Mesodermal cell (in vitro differentiated cells): Measurements from ENCODE around the gene NEO1.

Experiments
- H3K27ac ChIP-seq: 2 replicates; pipeline ENCODE4 v1.7.0; 2013; ENCODE audit warnings: mild to moderate bottlenecking, low read depth, low read length, moderate library complexity; ENCODE audit not compliant: severe bottlenecking
- H3K36me3 ChIP-seq: 2 replicates; pipeline ENCODE4 v1.7.1; 2013; ENCODE audit warnings: mild to moderate bottlenecking, low read length, moderate library complexity; ENCODE audit not compliant: control insufficient read depth, insufficient read depth
- H3K4me1 ChIP-seq: one replicate; pipeline ENCODE4 v1.7.1; 2013; ENCODE audit warnings: mild to moderate bottlenecking, low read length; ENCODE audit not compliant: insufficient read depth, control insufficient read depth, poor library complexity, severe bottlenecking
- H3K4me3 ChIP-seq: 2 replicates; pipeline ENCODE4 v1.7.0; 2013; ENCODE audit warnings: low read length, control low read depth, mild to moderate bottlenecking; ENCODE audit not compliant: insufficient read depth, poor library complexity, severe bottlenecking; ENCODE audit errors: extremely low read depth
- H3K9me3 ChIP-seq: 2 replicates; pipeline ENCODE4 v1.7.1; 2013; ENCODE audit warnings: mild to moderate bottlenecking, low read length, moderate library complexity; ENCODE audit not compliant: control insufficient read depth
- WGBS, 2 experiments: methylation state at CpG; one replicate each; pipeline ENCODE4 v1.1.5; 2013; ENCODE audit warnings: missing lambda C conversion rate in 2 of 2; ENCODE audit not compliant: insufficient coverage in 2 of 2; 5-methylcytosine and 5-hydroxymethylcytosine counted together

The NEO1 gene

GRCh38 chr15:73168487-73168886, 116.2 kb downstream of the NEO1 start:
- WGBS, 2 experiments, result 90 to 94% methylated on average over 3 of the region's 3 CpGs
- H3K9me3 ChIP-seq, result peaks cover 17% of the 10 kb centered on the region
- no peaks in the 10 kb centered on the region for H3K4me1 ChIP-seq
- peaks cover 21% of the 10 kb centered on the region for H3K36me3 ChIP-seq
- H3K27ac ChIP-seq, result no peak overlapping the region
- H3K4me3 ChIP-seq, result no peak overlapping the region

- 96 to 98% methylated on average over 9 of the region's 9 CpGs for WGBS, 2 experiments
- Histone ChIP-seq H3K4me1 (no peaks in the 10 kb centered on the region), H3K4me3 (no peak overlapping the region), H3K27ac (no peak overlapping the region), H3K36me3 (peaks cover 7% of the 10 kb centered on the region), H3K9me3 (no peaks in the 10 kb centered on the region)
Measured at GRCh38 chr15:73171711-73172110, 119.4 kb downstream of the NEO1 start.

- Histone ChIP-seq H3K9me3 (no peaks in the 10 kb centered on the region), H3K36me3 (peaks cover 5% of the 10 kb centered on the region), H3K27ac (no peak overlapping the region), H3K4me1 (no peaks in the 10 kb centered on the region), H3K4me3 (no peak overlapping the region)
Measured at GRCh38 chr15:73172508-73172907, 120.2 kb downstream of the NEO1 start.

- WGBS, 2 experiments, result 100% methylated on average over 1 of the region's 1 CpG
Measured at GRCh38 chr15:73174171-73174570, 121.9 kb downstream of the NEO1 start.

GRCh38 chr15:73175382-73175781, 123.1 kb downstream of the NEO1 start:
- WGBS, 2 experiments, result no CpG with 5 or more reads among the region's 3 CpGs
- Histone ChIP-seq H3K9me3 (no peaks in the 10 kb centered on the region), H3K4me1 (no peaks in the 10 kb centered on the region), H3K4me3 (no peak overlapping the region), H3K27ac (no peak overlapping the region), H3K36me3 (peaks cover 26% of the 10 kb centered on the region)

More at GRCh38 chr15:73174171-73174570, 121.9 kb downstream of the NEO1 start:
- no peak overlapping the region for H3K4me3 ChIP-seq
- H3K27ac ChIP-seq, result no peak overlapping the region
- no peaks in the 10 kb centered on the region for H3K4me1 ChIP-seq
- no peaks in the 10 kb centered on the region for H3K9me3 ChIP-seq
- peaks cover 16% of the 10 kb centered on the region for H3K36me3 ChIP-seq

- no CpG with 5 or more reads among the region's 2 CpGs for WGBS, 2 experiments
- peaks cover 8% of the 10 kb centered on the region for H3K9me3 ChIP-seq
- H3K36me3 ChIP-seq, result peaks cover 35% of the 10 kb centered on the region
- H3K4me3 ChIP-seq, result no peak overlapping the region
- no peaks in the 10 kb centered on the region for H3K4me1 ChIP-seq
- no peak overlapping the region for H3K27ac ChIP-seq
Measured at GRCh38 chr15:73176598-73176997, 124.3 kb downstream of the NEO1 start.

- 80 to 90% methylated on average over 1 to 2 of the region's 3 CpGs for WGBS, 2 experiments
- peaks cover 23% of the 10 kb centered on the region for H3K9me3 ChIP-seq
- H3K36me3 ChIP-seq, result peaks cover 56% of the 10 kb centered on the region
- H3K4me3 ChIP-seq, result no peak overlapping the region
- H3K4me1 ChIP-seq, result no peaks in the 10 kb centered on the region
- H3K27ac ChIP-seq, result no peak overlapping the region
Measured at GRCh38 chr15:73183071-73183470, 130.8 kb downstream of the NEO1 start.

- H3K9me3 ChIP-seq, result no peaks in the 10 kb centered on the region
- no peaks in the 10 kb centered on the region for H3K4me1 ChIP-seq
- no peak overlapping the region for H3K27ac ChIP-seq
- WGBS, 2 experiments, result no CpG with 5 or more reads among the region's 2 CpGs
- peaks cover 5% of the 10 kb centered on the region for H3K36me3 ChIP-seq
- no peak overlapping the region for H3K4me3 ChIP-seq
Measured at GRCh38 chr15:73190189-73190601, 137.9 kb downstream of the NEO1 start.

GRCh38 chr15:73195166-73195565, 142.9 kb downstream of the NEO1 start:
- no CpG with 5 or more reads among the region's 1 CpG for WGBS, 2 experiments
- Histone ChIP-seq H3K9me3 (peaks cover 1% of the 10 kb centered on the region), H3K4me3 (no peak overlapping the region), H3K4me1 (no peaks in the 10 kb centered on the region), H3K27ac (no peak overlapping the region), H3K36me3 (peaks cover 12% of the 10 kb centered on the region)

GRCh38 chr15:73196113-73196512, 143.8 kb downstream of the NEO1 start:
- WGBS, 2 experiments, result no CpG with 5 or more reads among the region's 2 CpGs
- H3K4me3 ChIP-seq, result no peak overlapping the region
- peaks cover 14% of the 10 kb centered on the region for H3K36me3 ChIP-seq
- no peaks in the 10 kb centered on the region for H3K4me1 ChIP-seq
- no peak overlapping the region for H3K27ac ChIP-seq
- peaks cover 4% of the 10 kb centered on the region for H3K9me3 ChIP-seq

- Histone ChIP-seq H3K27ac (no peak overlapping the region), H3K4me1 (no peaks in the 10 kb centered on the region), H3K9me3 (peaks cover 7% of the 10 kb centered on the region), H3K36me3 (peaks cover 14% of the 10 kb centered on the region), H3K4me3 (no peak overlapping the region)
- no CpG with 5 or more reads among the region's 2 CpGs for WGBS, 2 experiments
Measured at GRCh38 chr15:73200339-73200738, 148.1 kb downstream of the NEO1 start.
